ENCODE results near the gene ETNPPL. TPM values are rescaled to one million over a fixed set of nuclear protein-coding genes. Genes with fewer than 3 reads are reported as not detected.

Gene ETNPPL
- total and polyA plus RNA-seq, 4 donors, result 0.08 TPM; not detected in 3

- no peak for TF ChIP-seq CTCF (IDR thresholded peaks at IDR 0.05; ENCODE audit: control extremely low read depth, extremely low read depth)
- no peak for DNase-seq
- WGBS, 2 donors, result 90 to 94% methylated on average over 2 of the region's 2 CpGs
- peaks cover 0 to 9% (median 0%) of the 10 kb centered on the region in 3 donors for H3K27me3 ChIP-seq (ENCODE audit: control insufficient read depth in 3 of 3, insufficient read depth in 3 of 3, low read length in 2 of 3)
- peaks cover 0 to 1% (median 0%) of the 10 kb centered on the region in 4 donors for H3K9me3 ChIP-seq (ENCODE audit: control insufficient read depth in 4 of 4, insufficient read depth in 3 of 4, low read length in 3 of 4)
- H3K36me3 ChIP-seq (ENCODE audit: control insufficient read depth in 4 of 4, insufficient read depth in 4 of 4, low read length in 4 of 4), result no peaks in the 10 kb centered on the region
- no peak overlapping the region for H3K4me3 ChIP-seq
- no peak for ATAC-seq (ENCODE audit: insufficient read depth, low FRiP score)
- no peak overlapping the region for H3K27ac ChIP-seq (ENCODE audit: low read depth in 1 of 2, low read length in 1 of 2)
- H3K9ac ChIP-seq (ENCODE audit: insufficient read depth in 1 of 2, low read length in 2 of 2), result no peak overlapping the region
- no peaks in the 10 kb centered on the region for H3K4me1 ChIP-seq (ENCODE audit: control insufficient read depth in 5 of 5, insufficient read depth in 5 of 5, low read length in 5 of 5)
These were observed 24.7 kb downstream of the ETNPPL start for GRCh38 chr4:108738003-108738706.

GRCh38 chr4:108731006-108731405 lies 31.8 kb downstream of the ETNPPL start:
- H3K9ac ChIP-seq (ENCODE audit: insufficient read depth in 1 of 2, low read length in 2 of 2), result no peak overlapping the region
- H3K36me3 ChIP-seq (ENCODE audit: control insufficient read depth in 4 of 4, insufficient read depth in 4 of 4, low read length in 4 of 4), result no peaks in the 10 kb centered on the region
- no peak for TF ChIP-seq CTCF (IDR thresholded peaks at IDR 0.05; ENCODE audit: control extremely low read depth, extremely low read depth)
- WGBS, 2 donors, result 71 to 92% methylated on average over 3 of the region's 3 CpGs
- no peak overlapping the region for H3K27ac ChIP-seq (ENCODE audit: low read depth in 1 of 2, low read length in 1 of 2)
- DNase-seq (no peak), ATAC-seq (ENCODE audit: insufficient read depth, low FRiP score) (no peak)
- H3K4me1 ChIP-seq (ENCODE audit: control insufficient read depth in 5 of 5, insufficient read depth in 5 of 5, low read length in 5 of 5), result no peaks in the 10 kb centered on the region
- H3K4me3 ChIP-seq, result no peak overlapping the region
- H3K27me3 ChIP-seq (ENCODE audit: control insufficient read depth in 3 of 3, insufficient read depth in 3 of 3, low read length in 2 of 3), result peaks cover 0 to 2% (median 0%) of the 10 kb centered on the region in 3 donors
- H3K9me3 ChIP-seq (ENCODE audit: control insufficient read depth in 4 of 4, insufficient read depth in 3 of 4, low read length in 3 of 4), result peaks cover 0 to 3% (median 1%) of the 10 kb centered on the region in 4 donors

- Histone ChIP-seq H3K36me3 (ENCODE audit: control insufficient read depth in 4 of 4, insufficient read depth in 4 of 4, low read length in 4 of 4) (no peaks in the 10 kb centered on the region), H3K27ac (ENCODE audit: low read depth in 1 of 2, low read length in 1 of 2) (no peak overlapping the region), H3K9me3 (ENCODE audit: control insufficient read depth in 4 of 4, insufficient read depth in 3 of 4, low read length in 3 of 4) (peaks cover 0 to 3% (median 1%) of the 10 kb centered on the region in 4 donors), H3K4me1 (ENCODE audit: control insufficient read depth in 5 of 5, insufficient read depth in 5 of 5, low read length in 5 of 5) (no peaks in the 10 kb centered on the region), H3K27me3 (ENCODE audit: control insufficient read depth in 3 of 3, insufficient read depth in 3 of 3, low read length in 2 of 3) (no peaks in the 10 kb centered on the region), H3K9ac (ENCODE audit: insufficient read depth in 1 of 2, low read length in 2 of 2) (no peak overlapping the region), H3K4me3 (no peak overlapping the region)
- 63 to 77% methylated on average over 1 of the region's 1 CpG for whole genome bisulfite sequencing, 2 donors
- ATAC-seq (ENCODE audit: insufficient read depth, low FRiP score) (no peak), DNase-seq (no peak)
- no peak for TF ChIP-seq CTCF (IDR thresholded peaks at IDR 0.05; ENCODE audit: control extremely low read depth, extremely low read depth)
These were observed 32.3 kb downstream of the ETNPPL start for GRCh38 chr4:108730579-108730978.
